Prostate gland (tissue), 2 donors: ENCODE data around the gene GNLY.

ENCODE experiments used
- POLR2A ChIP-seq: fragments of 450-650 bp; IDR thresholded peaks from one replicate; pipeline ENCODE4 v1.6.1; 2016; ENCODE audit warnings: antibody characterized with exemption, mild to moderate bottlenecking
- POLR2AphosphoS5 ChIP-seq: sonication (generic); formaldehyde crosslinking; IDR thresholded peaks from one replicate; pipeline ENCODE4 v1.6.1; 2017; ENCODE audit warnings: antibody characterized with exemption
- TF ChIP-seq, protein P1 (sequence below), 4 experiments: fragments of 200-600 bp in 2 of 4; fragments of 450-650 bp in 2 of 4; sonication (generic) in 2 of 4; IDR thresholded peaks; 1 replicate in 3 of 4; 2 replicates in 1 of 4; pipeline ENCODE4 v1.5.1; 2016 to 2019; ENCODE audit warnings: antibody characterized with exemption in 4 of 4, mild to moderate bottlenecking in 2 of 4, moderate library complexity in 2 of 4

DNA sequence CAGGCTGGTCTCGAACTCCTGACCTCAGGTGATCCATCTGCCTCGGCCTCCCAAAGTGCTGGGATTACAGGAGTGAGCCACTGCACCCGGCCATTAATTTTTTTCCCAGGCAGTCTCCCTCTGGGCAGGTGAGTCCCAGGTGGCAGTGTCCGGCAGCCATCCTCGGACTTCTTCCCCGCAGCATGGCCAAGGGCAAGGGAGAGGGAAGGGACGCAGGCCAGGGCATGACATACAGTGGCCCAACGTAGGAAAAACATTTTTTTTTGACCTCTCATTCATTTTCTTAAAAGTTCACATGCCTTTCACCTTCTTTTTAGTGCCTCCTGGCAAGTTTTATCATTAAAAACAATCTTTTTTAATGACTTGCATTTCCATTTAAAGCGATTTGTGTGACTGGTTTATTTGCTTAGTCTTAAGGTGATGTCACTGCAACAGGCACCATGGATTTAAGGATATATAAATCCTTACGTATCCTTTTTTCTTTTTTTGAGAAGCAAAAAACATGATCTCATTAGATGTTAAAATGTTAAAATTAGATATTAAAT lies 36.6 kb downstream of the GNLY start:
- no peak for TF ChIP-seq POLR2AphosphoS5
- TF ChIP-seq POLR2A, result no peak
- TF ChIP-seq, protein P1, sequence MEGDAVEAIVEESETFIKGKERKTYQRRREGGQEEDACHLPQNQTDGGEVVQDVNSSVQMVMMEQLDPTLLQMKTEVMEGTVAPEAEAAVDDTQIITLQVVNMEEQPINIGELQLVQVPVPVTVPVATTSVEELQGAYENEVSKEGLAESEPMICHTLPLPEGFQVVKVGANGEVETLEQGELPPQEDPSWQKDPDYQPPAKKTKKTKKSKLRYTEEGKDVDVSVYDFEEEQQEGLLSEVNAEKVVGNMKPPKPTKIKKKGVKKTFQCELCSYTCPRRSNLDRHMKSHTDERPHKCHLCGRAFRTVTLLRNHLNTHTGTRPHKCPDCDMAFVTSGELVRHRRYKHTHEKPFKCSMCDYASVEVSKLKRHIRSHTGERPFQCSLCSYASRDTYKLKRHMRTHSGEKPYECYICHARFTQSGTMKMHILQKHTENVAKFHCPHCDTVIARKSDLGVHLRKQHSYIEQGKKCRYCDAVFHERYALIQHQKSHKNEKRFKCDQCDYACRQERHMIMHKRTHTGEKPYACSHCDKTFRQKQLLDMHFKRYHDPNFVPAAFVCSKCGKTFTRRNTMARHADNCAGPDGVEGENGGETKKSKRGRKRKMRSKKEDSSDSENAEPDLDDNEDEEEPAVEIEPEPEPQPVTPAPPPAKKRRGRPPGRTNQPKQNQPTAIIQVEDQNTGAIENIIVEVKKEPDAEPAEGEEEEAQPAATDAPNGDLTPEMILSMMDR (IDR thresholded peaks at IDR 0.05), result no peak
